Right lobe of liver (tissue), 6 donors: Measurements from ENCODE around the gene COX4I1. TPM values are rescaled to one million over a fixed set of nuclear protein-coding genes. Genes with fewer than 3 reads are reported as not detected.

Source experiments
- ATAC-seq, 4 donors: fragments of 200-7000 bp; cut with Tn5 transposase; one replicate each; pipeline ENCODE4 v1.9.1; 2020; ENCODE audit warnings: mild to moderate bottlenecking in 4 of 4, moderate library complexity in 4 of 4
- DNase-seq, 3 donors: peaks; one replicate each; pipeline ENCODE4 v3.0.0-alpha.2; 2020
- H3K27ac ChIP-seq, 3 donors: fragments of 200-600 bp; one replicate each; pipeline ENCODE4 v1.8.0; 2022
- H3K27me3 ChIP-seq, 2 donors: fragments of 200-600 bp; one replicate each; pipeline ENCODE4 v1.8.0; 2022
- H3K36me3 ChIP-seq, 4 donors: fragments of 200-600 bp; sonication (generic) in 1 of 4; one replicate each; pipeline versions ENCODE4 v1.5.1 to v1.8.0; 2017 to 2022; ENCODE audit warnings: control low read depth in 1 of 4
- H3K4me1 ChIP-seq, 4 donors: fragments of 200-600 bp; sonication (generic) in 1 of 4; one replicate each; pipeline versions ENCODE4 v1.5.1 to v1.8.0; 2017 to 2022; ENCODE audit warnings: control low read depth in 1 of 4
- H3K4me3 ChIP-seq, 3 donors: fragments of 200-600 bp; one replicate each; pipeline ENCODE4 v1.8.0; 2022
- H3K9me3 ChIP-seq, 4 donors: fragments of 200-600 bp; sonication (generic) in 1 of 4; one replicate each; pipeline versions ENCODE4 v1.5.1 to v1.8.0; 2017 to 2022; ENCODE audit warnings: control low read depth in 1 of 4
- POLR2A ChIP-seq: fragments of 450-650 bp; IDR thresholded peaks from one replicate; pipeline ENCODE4 v1.6.1; 2017; ENCODE audit warnings: antibody characterized with exemption, mild to moderate bottlenecking
- WGBS: methylation state at CpG from one replicate; pipeline ENCODE4 v1.1.6; 2018; ENCODE audit warnings: low coverage, low lambda C conversion rate; ENCODE audit not compliant: insufficient coverage; ENCODE audit errors: missing lambda C conversion rate; 5-methylcytosine and 5-hydroxymethylcytosine counted together
- intact Hi-C, 2 donors: fragments of 100-400 bp; cut with DNase I; formaldehyde crosslinking; loops; one replicate each; pipeline versions ENCODE4 v1.11.2 to v1.14.1; 2022
- total RNA-seq, 6 experiments: library from RNA; depleted of rRNA in 2 of 6; stranded (reverse); fragments of >200 nt in 2 of 6; fragmentation: NEBNext Ultra II Directional in 3 of 6; extraction: Animal tissue kit (Norgen Biotek cat#: 25700) in 3 of 6; gene quantifications; one replicate each; pipeline versions ENCODE4 v1.1.0 to v1.2.4, GENCODE V29; 2016 to 2023
- TF ChIP-seq, protein P1 (sequence below), 4 donors: fragments of 200-600 bp in 3 of 4; fragments of 450-650 bp in 1 of 4; IDR thresholded peaks; one replicate each; pipeline versions ENCODE4 v1.5.1 to v1.8.0; 2016 to 2022; ENCODE audit warnings: antibody characterized with exemption in 4 of 4, mild to moderate bottlenecking in 2 of 4
- donor health status: DM: no; HTN: yes; CAD: no.
- donor health status: DM: no; HTN: no; CAD: no.
- donor health status: DM: no; HTN: no; CAD: no.
- donor health status: DM: no; HTN: yes; CAD: no.
- donor health status: DM: no; HTN: yes; CAD: no.

Gene COX4I1
- total RNA-seq, 6 experiments from 2014 or later, result 247 to 417 (median 303) TPM

DNA sequence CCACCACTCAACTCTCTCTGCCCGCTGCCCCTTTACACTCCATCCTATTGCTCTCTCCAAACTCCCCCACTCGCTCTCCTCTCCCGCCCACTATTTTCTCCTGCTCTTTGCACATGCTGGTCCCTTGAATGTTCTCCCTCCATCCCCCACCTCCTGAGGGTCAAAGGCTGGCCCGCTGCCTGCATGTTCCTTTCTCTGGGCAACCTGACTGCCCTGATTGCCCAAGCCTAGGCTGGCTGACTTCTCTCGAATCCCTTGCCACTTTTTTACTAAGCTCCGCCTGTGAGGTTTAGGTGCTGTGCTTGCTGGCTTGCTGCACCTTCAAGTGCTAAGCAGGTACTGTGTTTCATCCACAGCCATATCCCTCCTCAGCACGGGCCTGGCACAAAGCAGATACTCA, 2.9 kb upstream of the COX4I1 start:
- H3K27me3 ChIP-seq, result no peaks in the 10 kb centered on the region
- peaks cover 0 to 7% (median 0%) of the 10 kb centered on the region in 4 donors for H3K36me3 ChIP-seq
- H3K9me3 ChIP-seq, result no peaks in the 10 kb centered on the region
- H3K4me3 ChIP-seq, result no peak overlapping the region
- intact Hi-C loops, result no loop called here
- ATAC-seq, result no peak
- no peak for DNase-seq
- H3K4me1 ChIP-seq, result peaks cover 0 to 22% (median 11%) of the 10 kb centered on the region in 4 donors
- WGBS, result 66% methylated on average over 6 of the region's 7 CpGs
- TF ChIP-seq, protein P1, sequence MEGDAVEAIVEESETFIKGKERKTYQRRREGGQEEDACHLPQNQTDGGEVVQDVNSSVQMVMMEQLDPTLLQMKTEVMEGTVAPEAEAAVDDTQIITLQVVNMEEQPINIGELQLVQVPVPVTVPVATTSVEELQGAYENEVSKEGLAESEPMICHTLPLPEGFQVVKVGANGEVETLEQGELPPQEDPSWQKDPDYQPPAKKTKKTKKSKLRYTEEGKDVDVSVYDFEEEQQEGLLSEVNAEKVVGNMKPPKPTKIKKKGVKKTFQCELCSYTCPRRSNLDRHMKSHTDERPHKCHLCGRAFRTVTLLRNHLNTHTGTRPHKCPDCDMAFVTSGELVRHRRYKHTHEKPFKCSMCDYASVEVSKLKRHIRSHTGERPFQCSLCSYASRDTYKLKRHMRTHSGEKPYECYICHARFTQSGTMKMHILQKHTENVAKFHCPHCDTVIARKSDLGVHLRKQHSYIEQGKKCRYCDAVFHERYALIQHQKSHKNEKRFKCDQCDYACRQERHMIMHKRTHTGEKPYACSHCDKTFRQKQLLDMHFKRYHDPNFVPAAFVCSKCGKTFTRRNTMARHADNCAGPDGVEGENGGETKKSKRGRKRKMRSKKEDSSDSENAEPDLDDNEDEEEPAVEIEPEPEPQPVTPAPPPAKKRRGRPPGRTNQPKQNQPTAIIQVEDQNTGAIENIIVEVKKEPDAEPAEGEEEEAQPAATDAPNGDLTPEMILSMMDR (IDR thresholded peaks at IDR 0.05), result no peak
- TF ChIP-seq POLR2A, result no peak
- H3K27ac ChIP-seq, result no peak overlapping the region

DNA sequence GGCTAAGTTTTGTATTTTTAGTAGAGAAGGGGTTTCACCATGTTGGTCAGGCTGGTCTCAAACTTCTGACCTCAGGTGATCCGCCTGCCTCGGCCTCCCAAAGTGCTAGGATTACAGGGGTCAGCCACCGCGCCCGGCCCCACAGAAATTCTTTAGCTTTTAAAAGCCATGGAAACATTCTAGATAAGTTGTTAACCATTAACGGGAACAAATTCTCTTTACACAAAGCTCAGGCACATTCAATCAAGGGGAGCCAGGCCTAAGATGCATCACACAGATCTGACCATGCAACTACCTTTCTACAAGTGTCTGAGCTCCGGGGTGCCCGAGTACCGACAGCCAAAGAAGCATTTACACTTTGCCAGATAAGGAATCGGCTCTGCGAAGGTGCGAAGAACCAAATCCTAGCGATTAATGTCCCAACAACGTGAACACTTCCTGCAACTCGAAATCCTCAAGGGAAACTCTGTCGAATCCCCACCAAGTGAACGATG, 1.2 kb upstream of the COX4I1 start:
- no peak for DNase-seq
- 3% methylated on average over 16 of the region's 17 CpGs for WGBS
- peak overlapping the region; percentile 96 to 100 (median 98) for H3K4me3 ChIP-seq
- peaks cover 0 to 22% (median 11%) of the 10 kb centered on the region in 4 donors for H3K4me1 ChIP-seq
- H3K9me3 ChIP-seq, result no peaks in the 10 kb centered on the region
- intact Hi-C loops, result no loop called here
- TF ChIP-seq POLR2A, result no peak
- TF ChIP-seq, protein P1 (IDR thresholded peaks at IDR 0.05), result no peak
- peak overlapping the region in 1 of 3 donors; percentile 95 for H3K27ac ChIP-seq
- H3K36me3 ChIP-seq, result peaks cover 0 to 24% (median 5%) of the 10 kb centered on the region in 4 donors
- no peak for ATAC-seq
- H3K27me3 ChIP-seq, result no peaks in the 10 kb centered on the region

DNA sequence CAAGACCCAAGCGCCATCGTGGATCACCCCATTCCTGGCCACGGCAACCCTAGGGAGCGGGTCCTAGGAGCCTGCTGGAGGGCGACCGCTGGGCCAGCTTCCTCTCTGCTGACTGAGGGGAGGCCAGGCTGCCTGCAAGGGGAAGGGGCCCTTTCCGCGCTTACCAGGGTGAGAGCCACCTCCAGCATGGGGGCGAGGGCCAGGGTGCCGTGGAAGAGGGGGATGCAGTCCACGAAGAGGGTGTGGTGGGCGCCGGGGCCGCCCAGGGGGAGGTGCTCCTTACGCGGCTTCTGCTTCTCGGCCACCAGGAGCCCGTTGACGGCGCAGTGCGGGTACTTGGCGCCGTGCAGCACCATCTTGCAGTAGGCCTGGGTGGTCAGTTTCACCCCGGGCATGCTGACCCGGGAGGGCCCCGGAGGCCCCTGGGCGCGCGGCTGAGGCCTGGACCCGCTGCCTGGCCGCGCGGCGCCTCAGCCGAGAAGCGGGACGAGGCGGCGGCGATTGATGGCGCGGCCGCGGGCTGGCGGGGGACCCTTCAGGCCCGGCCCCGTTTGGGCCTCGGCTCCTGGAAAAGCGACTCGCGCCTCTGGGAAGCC, 496 bp upstream of the COX4I1 start:
- WGBS, result 5% methylated on average over 4 of the region's 51 CpGs
- Histone ChIP-seq H3K27me3 (no peaks in the 10 kb centered on the region), H3K9me3 (no peaks in the 10 kb centered on the region), H3K4me3 (peak overlapping the region; percentile 96 to 100 (median 98)), H3K36me3 (peaks cover 0 to 31% (median 7%) of the 10 kb centered on the region in 4 donors), H3K4me1 (peaks cover 0 to 22% (median 11%) of the 10 kb centered on the region in 4 donors), H3K27ac (peak overlapping the region; percentile 43 to 95 (median 93))
- DNase-seq (peak; percentile 47 to 66 (median 56)), ATAC-seq (peak; percentile 4 to 46 (median 30))
- intact Hi-C loops, result no loop called here
- no peak for TF ChIP-seq POLR2A
- TF ChIP-seq, protein P1 (IDR thresholded peaks at IDR 0.05), result no peak

DNA sequence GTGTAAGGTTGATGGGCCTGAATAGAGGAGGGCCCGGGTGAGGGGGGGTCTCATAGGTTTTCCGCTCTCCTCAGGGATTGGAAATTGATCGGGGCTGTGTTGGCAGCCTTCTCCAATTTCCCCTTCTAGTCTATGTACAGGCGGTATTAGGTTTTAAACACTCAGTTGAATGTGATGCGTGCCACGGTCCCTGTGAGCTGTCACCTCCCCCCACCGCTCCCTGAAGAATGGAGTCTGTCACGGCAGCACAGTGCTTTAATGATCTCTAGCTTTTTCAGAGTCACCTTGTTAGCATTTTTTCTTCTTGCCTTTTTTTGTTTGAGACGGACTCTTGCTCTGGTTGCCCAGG, 800 bp downstream of the COX4I1 start:
- intact Hi-C loops, result no loop called here
- H3K9me3 ChIP-seq, result no peaks in the 10 kb centered on the region
- DNase-seq (no peak), ATAC-seq (peak in 1 of 4 donors; percentile 2)
- WGBS, result 2% methylated on average over 8 of the region's 9 CpGs
- peaks cover 0 to 22% (median 11%) of the 10 kb centered on the region in 4 donors for H3K4me1 ChIP-seq
- H3K36me3 ChIP-seq, result peaks cover 0 to 41% (median 11%) of the 10 kb centered on the region in 4 donors
- peak overlapping the region; percentile 96 to 100 (median 98) for H3K4me3 ChIP-seq
- peak overlapping the region in 2 of 3 donors; percentile 93 to 95 for H3K27ac ChIP-seq
- no peaks in the 10 kb centered on the region for H3K27me3 ChIP-seq
- TF ChIP-seq POLR2A, result no peak
- TF ChIP-seq, protein P1 (IDR thresholded peaks at IDR 0.05), result no peak
